Measurements from ENCODE around the gene CALN1.

GRCh38 chr7:72017756-72018155, 394.4 kb downstream of the CALN1 start:
- TF ChIP-seq POLR2A (IDR thresholded peaks at IDR 0.05), result no peak
- TF ChIP-seq, protein P1, sequence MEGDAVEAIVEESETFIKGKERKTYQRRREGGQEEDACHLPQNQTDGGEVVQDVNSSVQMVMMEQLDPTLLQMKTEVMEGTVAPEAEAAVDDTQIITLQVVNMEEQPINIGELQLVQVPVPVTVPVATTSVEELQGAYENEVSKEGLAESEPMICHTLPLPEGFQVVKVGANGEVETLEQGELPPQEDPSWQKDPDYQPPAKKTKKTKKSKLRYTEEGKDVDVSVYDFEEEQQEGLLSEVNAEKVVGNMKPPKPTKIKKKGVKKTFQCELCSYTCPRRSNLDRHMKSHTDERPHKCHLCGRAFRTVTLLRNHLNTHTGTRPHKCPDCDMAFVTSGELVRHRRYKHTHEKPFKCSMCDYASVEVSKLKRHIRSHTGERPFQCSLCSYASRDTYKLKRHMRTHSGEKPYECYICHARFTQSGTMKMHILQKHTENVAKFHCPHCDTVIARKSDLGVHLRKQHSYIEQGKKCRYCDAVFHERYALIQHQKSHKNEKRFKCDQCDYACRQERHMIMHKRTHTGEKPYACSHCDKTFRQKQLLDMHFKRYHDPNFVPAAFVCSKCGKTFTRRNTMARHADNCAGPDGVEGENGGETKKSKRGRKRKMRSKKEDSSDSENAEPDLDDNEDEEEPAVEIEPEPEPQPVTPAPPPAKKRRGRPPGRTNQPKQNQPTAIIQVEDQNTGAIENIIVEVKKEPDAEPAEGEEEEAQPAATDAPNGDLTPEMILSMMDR (IDR thresholded peaks at IDR 0.05), result no peak
